Tibial nerve (tissue), 4 donors: ENCODE results near the gene MYOG.

ENCODE experiments used
- EP300 ChIP-seq, 2 donors: sonication (generic); formaldehyde crosslinking; IDR thresholded peaks; one replicate each; pipeline ENCODE4 v1.6.1; 2017; ENCODE audit warnings: antibody characterized with exemption in 2 of 2, mild to moderate bottlenecking in 1 of 2
- POLR2A ChIP-seq, 2 donors: fragments of 450-650 bp; IDR thresholded peaks; one replicate each; pipeline ENCODE4 v1.6.1; 2017; ENCODE audit warnings: antibody characterized with exemption in 2 of 2, mild to moderate bottlenecking in 2 of 2, moderate library complexity in 2 of 2
- TF ChIP-seq, protein P1 (sequence below), 5 experiments: fragments of 200-600 bp in 3 of 5; fragments of 450-650 bp in 2 of 5; sonication (generic) in 3 of 5; IDR thresholded peaks; one replicate each; pipeline ENCODE4 v1.5.1; 2016 to 2019; ENCODE audit warnings: antibody characterized with exemption in 5 of 5, mild to moderate bottlenecking in 3 of 5, moderate library complexity in 2 of 5

DNA sequence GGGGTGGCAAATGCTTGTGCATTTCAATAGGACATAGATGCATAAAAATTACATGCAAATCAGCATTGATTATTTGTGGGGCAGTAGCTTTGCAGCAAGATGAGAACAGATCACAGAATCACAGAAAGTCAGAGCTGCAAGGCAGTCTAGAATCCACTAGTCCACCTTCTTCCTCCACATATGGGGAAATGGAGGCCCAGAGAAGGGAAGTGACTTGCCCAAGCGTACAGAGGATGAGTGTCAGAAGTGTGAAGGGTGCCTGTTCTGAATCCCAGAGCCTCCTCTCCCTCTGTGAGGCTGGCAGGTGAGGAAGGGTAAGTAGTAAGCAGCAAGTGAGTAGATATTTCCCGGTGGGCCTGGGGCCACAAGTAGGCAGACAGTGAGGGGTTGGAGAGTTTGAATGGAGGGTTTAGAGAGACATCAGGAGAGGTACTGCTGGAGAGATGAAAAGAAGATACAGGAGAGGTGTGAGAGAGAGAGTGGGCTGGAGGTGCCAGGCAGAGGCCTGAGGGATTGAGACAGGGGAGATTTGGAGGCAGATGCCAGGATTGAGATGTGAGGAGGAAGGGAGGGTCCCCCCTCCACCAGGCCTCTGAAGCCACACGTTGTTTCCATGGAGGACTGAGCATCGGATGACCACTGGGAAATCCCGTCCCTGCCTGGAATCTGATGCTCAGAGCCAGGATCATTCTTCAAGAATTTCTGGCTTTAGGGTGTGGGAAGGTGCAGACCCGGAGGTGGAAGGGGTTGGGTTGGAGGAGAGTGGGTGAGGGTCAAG is 4.8 kb upstream of the MYOG start:
- TF ChIP-seq, protein P1, sequence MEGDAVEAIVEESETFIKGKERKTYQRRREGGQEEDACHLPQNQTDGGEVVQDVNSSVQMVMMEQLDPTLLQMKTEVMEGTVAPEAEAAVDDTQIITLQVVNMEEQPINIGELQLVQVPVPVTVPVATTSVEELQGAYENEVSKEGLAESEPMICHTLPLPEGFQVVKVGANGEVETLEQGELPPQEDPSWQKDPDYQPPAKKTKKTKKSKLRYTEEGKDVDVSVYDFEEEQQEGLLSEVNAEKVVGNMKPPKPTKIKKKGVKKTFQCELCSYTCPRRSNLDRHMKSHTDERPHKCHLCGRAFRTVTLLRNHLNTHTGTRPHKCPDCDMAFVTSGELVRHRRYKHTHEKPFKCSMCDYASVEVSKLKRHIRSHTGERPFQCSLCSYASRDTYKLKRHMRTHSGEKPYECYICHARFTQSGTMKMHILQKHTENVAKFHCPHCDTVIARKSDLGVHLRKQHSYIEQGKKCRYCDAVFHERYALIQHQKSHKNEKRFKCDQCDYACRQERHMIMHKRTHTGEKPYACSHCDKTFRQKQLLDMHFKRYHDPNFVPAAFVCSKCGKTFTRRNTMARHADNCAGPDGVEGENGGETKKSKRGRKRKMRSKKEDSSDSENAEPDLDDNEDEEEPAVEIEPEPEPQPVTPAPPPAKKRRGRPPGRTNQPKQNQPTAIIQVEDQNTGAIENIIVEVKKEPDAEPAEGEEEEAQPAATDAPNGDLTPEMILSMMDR (IDR thresholded peaks at IDR 0.05) = no peak
- TF ChIP-seq POLR2A (IDR thresholded peaks at IDR 0.05) (no peak), EP300 (IDR thresholded peaks at IDR 0.05) (no peak)
